ENCODE measurements around the gene SKIL. TPM values are rescaled to one million over a fixed set of nuclear protein-coding genes. Genes with fewer than 3 reads are reported as not detected.

The SKIL gene
- 10.4 and 14.6 TPM in 2 replicates for total RNA-seq

GRCh38 chr3:170357176-170358041 lies at the start of gene SKIL:
SKIL (plus strand) TSS chr3:170357715; CDS start chr3:170360332, 2,617 bp downstream.

GRCh38 chr3:170418422-170419398 lies 61.2 kb downstream of the SKIL start, which contains the start of gene CLDN11:
CLDN11 (plus strand) TSS chr3:170418868; CDS start chr3:170419067, 199 bp downstream.

Other genes with a start within 250 kb of the SKIL start
- gene PHC3, start 176.0 kb upstream of the SKIL start, total RNA-seq: 21.6 and 35.6 TPM in 2 replicates
- 21.2 and 23.1 TPM in 2 replicates for gene PRKCI, start 135.3 kb upstream of the SKIL start, total RNA-seq
- 96.8 and 114 TPM in 2 replicates for gene CLDN11, start 61.2 kb downstream of the SKIL start, total RNA-seq
- gene SLC7A14, start 228.4 kb downstream of the SKIL start, total RNA-seq: 0.06 and 0.20 TPM in 2 replicates

All from cardiac ventricle fibroblast (primary cell).